Measurements from ENCODE around the gene DNAAF9.

The DNAAF9 gene

DNA sequence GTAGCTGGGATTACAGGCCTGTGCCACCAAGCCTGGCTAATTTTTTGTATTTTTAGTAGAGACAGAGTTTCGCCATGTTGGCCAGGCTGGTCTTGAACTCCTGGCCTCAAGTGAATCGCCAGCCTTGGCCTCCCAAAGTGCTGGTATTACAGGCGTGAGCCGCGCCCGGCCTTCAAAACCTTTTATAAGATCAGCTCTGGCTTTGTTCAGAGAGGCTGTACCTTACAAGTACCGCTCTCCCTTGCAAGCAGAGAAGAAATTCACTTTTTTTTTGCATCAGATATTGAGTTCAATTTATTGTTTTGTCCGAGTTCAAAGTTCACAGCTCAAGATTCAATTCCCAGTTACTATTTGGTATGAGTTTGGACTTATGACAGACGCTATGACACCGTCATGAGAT, 1.9 kb upstream of the DNAAF9 start:
- no peak for DNase-seq

DNA sequence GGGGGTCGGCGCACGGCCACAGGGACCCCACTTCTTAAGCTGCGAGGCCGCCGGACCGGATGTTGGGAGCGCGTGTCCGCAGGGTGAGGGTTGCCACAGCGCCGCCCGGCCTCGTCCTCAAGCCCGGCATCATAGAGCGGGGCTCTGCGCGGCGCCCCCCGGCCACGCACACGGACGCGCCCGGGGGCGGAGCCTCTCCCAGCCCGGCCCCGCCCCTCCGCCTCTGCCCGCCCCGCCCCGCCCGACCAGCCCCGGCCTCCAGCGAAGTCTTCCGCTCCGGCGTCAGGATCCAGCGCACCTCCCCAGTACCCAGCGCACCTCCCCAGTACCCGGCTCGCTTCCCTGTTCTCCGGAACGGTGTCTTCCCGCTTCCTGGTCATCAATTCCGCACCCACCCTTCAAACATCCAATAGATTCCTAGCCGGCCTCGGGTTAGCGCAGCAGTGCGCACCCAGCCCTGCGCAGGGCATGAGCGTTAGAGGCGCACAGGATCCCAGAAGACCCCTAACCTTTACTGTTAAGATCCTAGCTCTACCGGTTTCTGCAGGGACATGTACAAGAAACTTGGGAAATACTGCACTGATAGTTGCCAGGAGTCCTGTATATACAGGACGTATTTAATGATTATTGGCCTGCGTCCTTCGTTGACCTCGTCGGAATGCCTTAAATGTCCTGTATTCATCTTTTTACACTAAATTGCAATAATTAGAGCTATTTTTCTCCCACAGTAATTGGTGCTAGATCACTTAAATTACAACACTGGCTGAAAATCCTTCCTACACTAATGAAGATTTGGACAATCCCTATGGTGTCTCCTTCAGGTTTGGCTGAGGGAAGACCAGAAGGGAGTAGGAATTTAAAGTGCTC, 535 bp upstream of the DNAAF9 start:
- peak; percentile 50 for DNase-seq

DNA sequence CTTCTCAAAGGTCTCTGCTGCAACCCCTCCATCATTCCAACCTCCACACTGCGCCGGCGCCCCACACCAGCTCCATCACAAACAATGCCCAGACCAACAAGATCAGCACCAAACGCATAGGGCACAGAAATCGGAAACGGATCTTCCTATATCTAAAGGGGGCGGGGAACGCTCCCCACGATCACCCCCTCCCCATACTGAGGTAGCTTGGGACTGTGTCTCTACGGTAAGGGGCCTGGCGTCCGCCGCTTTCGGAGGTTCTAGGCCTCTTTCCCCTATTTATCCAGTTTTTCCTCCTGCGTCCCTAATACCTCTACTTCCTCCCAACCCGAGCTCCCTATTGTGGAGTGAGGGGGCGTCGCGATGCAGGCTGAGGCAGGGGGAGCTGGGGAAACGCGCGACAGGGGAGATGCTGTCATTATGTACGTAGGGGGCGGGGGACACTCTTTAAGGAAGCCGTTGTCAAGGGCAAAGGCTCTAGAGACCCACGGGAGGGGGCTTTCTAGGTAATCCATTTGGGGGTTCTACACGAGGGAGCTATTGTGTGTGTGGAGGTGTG, 909 bp downstream of the DNAAF9 start:
- DNase-seq, result no peak

DNA sequence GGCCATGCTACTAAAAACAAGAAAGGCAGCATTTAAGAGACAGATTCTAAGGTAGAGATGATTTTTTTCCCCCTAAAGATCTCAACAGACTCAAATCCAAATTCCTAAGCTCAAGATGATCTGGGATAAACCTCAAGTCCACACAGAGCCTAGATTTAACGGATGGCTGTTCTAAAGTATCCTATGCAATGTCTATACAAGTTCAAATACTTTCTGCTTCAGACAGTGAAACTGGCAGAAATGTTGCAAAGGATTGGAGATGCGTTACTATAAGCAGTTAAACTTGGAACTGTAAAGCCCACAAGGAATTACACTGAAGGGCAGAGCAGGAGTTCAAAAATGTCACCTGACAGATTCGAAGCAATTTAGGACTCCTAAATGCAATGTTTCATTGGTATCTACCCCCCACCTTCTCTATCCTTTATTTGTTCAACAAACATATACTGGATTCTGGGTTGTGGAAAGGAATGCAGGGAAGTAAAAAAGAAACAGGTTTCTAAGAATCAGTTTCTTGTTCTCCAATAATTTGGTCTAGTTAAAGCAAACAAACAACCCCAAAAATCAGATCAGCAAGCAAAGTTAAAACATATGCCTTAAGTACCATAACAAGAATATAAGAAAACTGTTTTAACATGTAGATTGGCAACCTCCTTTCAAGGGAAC, 1.6 kb downstream of the DNAAF9 start:
- no peak for DNase-seq

DNA sequence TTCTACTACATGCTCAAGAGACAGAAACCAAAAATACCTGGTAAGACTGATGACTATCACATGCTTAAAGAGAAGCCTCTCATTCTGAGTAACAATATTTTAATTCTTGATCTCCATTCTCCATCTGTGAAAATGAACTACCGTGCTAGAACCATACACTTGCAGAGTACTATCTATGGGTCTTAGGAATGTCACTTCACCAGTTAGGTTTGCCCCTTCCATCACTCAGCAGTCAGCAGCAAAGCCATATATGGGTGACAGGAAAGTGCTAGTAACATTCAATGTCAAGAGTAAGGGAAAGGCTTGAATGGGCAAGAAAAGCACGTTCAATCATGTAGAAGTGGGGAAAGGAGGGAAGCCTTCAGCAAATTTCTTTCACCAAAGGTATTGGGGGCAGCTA, 2.3 kb downstream of the DNAAF9 start:
- no peak for DNase-seq

DNA sequence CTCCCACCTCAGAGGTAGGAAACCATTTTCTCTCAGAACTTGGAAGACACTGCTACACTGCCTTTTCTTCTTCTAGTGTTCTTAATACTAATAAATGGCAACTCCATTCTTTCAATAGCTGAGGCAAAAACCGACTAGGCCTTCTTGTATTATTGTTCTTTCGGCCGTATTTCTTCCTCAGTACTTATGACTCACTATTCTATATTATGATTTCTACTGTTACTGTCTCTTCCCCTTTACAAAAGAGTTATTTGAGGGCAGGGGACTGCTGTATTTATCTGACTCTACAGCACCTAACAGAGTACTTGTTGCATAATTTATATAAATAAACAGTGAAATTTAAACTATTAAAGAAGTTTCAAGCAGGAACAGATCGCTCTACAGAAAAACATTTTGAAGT, 3.1 kb downstream of the DNAAF9 start:
- DNase-seq, result no peak

DNA sequence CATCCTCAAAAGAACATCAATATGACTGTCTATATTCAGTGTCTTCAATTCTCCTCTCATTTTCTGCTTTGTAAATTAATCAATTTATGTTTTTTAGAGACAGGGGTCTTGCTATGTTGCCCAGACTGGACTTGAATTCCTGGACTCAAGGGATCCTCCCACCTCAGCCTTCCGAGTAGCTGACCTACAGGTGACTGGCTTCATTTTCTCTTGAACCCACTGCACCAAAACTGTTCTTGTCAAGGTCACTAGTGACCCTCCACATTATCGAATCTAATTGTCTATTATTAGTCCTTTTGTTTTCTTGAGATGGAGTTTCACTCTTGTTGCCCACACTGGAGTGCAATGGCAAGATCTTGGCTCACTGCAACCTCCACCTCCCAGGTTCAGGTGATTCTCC, 3.7 kb downstream of the DNAAF9 start:
- DNase-seq, result no peak

DNA sequence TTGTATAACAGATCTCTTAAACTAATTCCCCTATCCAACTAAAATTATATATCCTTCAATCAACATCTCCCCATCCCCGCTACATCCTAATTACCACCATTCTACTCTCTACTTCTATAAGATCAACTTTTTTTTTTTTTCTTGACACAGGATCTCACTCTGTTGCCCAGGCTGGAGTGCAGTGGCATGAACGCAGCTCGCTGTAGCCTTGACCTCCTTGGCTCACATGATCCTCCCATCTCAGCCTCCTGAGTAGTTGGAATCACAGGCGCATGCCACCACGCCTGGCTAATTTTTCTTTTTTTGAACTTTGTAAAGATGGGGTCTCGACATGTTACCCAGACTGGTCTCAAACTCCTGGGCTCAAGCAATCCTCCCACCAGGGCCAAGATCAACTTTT, 5.0 kb downstream of the DNAAF9 start:
- no peak for DNase-seq

DNA sequence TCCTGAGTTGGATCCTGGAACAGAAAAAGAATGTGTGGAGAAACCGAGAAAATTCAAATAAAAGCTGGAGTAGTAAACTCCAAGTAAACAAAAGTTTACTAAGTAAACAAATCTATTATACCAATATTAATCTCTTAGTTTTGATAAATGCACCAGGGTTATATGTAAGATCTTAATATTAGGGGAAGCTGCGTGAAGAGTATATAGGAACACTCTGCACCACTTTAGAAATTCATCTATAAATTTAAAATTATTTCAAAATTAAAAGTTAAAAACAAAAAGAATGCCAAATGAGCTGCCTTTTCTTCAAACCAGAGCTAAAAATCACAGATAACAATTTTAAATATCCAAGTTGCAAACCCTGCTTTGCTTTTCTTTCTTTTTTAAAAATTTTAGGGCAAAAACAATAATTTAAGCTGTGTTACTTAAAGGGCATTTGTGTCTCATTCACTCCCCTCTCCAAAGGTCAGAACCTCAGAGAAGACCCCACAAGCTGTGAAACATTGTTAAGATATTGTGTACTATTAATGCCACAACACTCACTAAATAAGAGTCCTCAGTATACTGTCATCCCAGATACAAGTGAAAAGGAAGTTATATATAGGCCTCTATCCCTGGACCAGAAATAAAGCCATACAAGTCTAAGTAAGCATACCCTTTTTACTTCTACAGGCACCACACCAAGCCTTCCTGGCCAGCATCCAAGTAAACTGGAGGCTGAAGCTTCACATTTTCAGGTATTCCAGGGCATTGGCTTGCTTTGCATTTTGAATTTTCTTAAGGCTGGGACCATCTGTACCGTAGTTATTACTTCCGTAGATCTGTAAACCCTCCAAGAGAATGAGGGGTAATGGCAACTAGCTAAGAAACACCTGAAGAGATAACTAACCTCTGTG, 7.0 kb downstream of the DNAAF9 start:
- no peak for DNase-seq

DNA sequence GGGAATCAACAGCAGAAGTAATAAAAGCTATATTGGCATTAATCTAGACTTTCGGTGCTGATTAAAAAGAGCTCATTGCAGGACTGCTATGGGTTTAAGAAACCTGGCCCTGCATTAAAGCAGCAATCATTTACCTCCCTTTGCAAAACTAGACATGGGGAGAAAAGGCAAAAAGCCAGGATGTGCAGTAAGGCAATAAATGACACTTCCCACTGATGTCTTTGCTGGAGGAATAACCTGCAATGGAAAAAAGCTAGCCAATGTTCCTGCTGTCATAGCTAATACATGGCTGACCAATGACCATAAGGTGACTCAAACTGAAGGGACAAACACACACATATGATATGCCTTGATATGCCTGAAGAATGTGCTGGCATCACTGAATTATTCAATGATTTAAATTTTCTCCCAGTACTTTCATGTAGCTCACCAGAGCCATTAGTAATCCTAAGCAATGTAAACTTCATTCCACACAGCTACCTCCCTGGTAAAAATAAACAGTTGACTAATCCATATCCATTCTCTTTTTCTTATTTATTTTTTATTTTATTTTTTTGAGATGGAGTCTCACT, 8.7 kb downstream of the DNAAF9 start:
- DNase-seq, result no peak

DNA sequence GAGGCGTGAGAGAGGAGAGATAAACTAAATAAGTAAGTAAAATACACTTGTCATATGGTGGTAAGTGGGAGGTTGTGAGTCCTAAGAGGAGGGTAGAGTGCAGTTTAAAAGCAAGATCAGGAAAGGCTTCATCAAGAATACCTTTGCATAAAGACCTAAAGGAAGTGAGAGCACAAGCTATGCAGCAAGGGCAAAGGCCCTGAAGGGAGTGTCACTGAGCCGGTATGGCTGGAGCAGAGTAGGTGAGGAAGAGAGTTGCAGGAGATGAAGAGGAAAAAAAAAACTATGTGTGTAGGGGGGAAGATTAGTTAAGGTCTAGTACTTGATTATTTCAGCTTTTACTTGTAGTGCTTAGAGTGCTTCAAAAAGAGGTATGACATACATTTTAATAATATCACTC, 11.0 kb downstream of the DNAAF9 start:
- no peak for DNase-seq

DNA sequence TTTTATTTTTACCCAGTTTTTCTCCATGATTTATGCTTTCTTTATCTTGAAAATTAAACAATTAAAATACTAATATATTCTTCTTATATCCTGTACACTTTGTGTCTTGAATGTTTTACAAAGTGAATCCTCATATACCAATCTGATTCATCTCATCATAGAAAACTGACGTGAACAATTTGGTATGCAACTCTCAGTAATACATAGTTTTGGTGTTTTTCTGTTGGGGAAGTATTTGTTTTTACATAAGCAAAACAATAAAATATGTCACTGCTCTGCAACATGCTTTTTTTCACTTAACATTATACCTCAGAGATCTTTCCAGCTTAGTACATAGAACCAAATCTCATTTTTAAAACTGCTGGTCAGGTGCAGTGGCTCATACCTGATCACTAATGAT, 14.7 kb downstream of the DNAAF9 start:
- DNase-seq, result no peak

DNA sequence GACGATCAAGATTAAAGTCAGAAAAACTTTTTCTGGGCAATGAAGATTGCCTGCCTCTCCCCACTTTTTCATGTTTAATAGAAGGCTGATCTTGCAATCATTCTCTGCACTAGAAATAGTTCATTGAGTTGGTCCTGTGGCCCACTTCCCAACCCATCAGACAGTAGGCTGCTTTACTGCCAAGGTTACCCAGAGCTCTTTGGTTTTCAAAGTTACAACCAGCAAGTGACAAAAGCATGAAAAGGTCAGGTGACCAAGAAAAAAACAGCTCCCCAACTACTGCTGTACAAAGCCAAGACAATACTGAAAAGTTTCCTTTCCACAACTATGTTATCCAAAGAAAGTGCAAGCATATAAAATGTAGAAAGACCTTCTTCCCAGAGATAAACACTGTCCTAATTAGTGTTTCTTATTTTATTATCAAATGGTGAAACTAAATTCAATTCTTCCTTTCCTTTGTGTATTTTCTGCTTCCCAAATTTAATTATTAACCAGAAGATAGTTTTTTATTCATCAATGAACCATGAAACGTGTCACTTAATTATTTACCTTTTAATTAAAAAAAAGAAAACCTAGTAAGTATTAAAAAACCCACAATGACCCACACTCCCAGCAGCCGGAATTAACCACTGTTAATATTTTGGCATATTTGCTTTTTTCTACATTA, 16.6 kb downstream of the DNAAF9 start:
- DNase-seq, result no peak

DNA sequence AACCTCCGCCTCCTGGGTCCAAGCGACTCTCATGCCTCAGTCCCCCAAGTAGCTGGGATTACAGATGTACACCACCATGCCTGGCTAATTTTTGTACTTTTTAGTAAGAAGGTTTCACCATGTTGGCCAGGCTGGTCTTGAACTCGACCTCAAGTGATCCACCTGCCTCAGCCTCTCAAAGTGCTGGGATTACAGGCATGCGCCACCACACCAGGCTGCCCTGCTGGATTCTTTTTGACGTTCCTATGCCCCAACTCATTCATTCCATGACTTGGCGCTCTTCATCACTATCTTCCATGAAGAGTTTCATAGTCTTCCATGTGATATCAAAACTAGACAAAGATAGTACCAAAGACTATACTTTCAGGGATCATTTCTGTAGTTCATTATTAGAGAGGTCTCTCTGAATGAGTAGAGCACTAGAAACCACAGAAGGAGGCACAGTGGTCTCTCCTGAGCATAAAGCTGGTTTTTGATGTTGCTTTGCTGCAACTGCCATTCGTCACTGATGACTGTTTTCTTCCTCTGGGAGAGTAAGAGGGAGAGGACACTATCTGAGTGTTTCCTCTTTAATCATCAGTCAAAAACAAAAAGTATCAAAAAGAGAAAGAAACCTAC, 23.5 kb downstream of the DNAAF9 start:
- DNase-seq, result no peak

DNA sequence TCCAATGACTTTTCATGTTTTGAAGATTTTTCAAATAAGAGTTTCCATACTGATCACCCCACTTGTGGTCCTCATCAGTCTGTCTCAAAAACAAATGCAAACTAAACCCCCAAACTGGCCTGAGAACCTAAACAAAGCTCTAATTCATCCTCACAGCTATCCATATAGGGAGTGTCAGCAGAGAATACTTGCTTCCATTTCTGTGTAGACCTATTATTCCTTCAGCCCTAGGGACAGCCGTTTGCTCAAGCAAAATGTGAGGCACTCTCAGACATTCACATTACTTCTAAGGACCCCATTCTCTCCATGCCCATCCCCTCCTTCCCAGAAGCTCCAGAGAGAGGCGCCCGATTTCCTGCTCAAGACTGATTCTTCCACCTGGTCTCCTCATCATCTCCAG, 24.6 kb downstream of the DNAAF9 start:
- DNase-seq, result no peak

DNA sequence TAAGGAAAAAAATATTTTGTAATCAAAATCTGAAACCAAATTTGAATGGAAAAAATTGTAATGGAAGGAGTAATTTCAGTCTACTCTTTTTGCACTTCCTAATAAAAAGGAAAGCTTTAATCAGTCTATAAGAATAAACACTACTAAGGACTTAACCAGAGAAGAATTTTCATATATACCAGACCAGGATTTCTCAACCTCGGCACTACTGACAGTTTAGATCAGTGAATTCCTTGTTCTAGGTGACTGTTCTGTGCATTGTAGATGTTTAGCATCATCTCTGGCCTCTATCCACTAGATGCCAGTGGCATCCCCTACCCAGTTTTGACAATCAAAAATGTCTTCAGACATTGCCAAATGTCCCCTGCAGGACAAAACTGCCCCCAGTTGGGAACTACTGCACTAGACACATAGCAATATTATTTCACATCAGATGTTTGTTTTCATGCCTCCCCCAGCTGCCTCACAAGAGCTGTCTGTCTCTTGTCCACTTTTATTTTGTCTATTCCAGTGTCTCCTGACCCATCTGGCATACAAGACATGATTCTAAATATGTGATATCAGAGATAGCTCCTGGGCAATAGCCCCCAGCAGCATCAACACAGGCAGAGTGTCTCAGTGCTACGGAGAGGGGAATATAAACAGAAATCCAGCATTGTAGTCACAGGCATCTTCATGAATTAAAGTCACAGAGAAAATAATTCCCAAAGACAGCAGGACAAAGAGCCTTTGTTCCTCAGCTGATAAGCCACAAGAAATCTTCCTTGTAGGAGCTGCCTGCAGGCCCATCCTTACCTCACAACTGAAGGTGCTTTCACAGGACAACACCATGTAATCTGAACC, 27.0 kb downstream of the DNAAF9 start:
- no peak for DNase-seq

DNA sequence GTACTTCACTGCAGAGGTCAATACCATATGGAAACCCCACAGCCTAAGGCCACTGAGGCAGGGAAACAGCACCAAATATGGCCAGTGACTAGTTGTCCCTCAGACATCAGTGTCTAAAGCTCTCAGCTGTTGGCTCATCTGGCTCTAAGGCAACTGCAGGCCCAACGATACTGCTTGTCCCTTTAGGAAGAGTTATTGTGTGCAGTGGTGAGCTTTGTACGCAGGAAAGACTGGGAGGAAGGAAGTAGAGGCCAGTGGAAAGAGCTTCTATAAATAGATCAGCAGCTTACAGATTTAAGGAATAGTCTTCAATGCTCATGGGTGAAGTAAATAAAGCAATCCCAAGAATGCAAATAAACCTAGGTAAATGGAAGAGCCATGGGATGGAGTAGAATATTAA, 29.3 kb downstream of the DNAAF9 start:
- no peak for DNase-seq

DNA sequence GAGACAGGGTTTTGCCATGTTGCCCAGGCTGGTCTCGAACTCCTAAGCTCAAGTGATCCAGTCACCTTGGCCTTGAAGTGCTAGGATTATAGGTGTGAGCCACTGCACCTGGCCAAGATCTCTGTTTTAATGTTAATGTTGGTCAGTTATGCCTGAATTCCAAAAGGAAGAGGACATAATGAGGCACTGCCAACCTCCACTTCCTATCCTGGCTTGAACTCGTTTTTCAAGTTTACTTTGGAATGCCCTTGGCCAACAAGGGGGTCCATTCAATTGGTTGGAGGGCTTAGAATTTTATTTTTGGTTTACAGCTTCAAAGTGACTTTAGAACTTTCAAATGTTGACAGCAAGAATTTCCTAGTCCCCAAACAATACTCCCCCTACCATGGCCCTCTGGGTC, 29.8 kb downstream of the DNAAF9 start:
- DNase-seq, result no peak

DNA sequence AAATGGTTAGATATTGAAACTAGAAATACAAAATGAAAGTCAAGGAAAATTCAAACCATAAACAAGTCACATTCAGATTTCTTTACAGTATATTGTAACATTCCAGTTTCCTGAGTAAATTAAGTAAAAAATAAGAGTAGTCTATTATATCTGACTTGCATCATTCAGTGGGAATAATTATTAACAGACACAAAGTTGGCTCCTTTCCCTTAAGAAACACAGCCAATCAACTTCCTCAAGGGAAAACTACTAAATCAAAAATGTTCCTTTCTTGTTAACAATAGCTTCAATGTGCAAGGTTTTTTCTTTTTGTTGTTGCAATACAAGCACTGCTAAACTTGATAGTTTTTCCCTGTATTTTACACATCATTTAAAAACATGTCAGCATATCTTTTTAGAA, 33.2 kb downstream of the DNAAF9 start:
- no peak for DNase-seq

DNA sequence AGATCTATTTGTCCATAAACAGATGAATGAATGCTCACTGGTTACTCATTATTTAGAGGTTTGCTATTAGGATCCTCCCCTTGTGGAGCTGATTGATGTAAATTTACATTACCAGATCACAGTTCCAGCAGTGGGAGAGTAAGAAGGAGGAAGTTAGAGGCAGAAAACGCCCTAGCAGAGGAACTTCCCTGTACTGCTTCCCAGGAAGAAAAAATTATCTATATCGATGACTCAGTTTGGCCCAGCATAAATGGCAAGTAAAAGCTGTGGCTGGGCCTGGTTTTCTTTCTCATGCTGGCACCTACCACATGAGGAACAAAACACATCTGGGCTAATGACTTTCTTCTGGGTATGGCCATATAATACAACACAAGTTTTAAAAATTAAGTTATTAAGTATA, 35.7 kb downstream of the DNAAF9 start:
- DNase-seq, result no peak

DNA sequence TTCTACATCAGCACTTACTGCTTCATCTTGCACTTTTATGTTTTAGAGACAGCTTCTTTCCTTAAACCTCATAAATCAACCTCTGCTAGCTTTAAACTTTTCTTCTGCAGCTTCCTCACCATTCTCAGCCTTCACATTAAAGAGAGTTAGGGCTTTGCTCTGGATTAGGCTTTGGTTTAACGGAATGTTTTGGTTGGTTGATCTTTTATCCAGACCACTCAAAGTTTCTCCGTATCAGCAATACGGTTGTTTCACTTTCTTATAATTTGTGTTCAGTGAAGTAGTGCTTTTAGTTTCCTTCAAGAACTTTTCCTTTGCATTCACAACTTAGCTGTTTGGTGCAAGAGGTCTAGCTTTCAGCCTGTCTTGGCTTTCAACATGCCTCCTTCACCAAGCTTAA, 40.4 kb downstream of the DNAAF9 start:
- no peak for DNase-seq

All from activated CD4-positive, alpha-beta T cell treated with anti-CD3 and anti-CD28 coated beads for 1 hour (primary cell).